Measurements from ENCODE around the gene CT45A1.
"Not testable (repeated sequence)": the region's sequence is repeated elsewhere in the genome, so short reads cannot be mapped to it uniquely, and the experiment has no call there.

Gene CT45A1

GRCh38 chrX:135713183-135713689, at the start of gene CT45A1:
Gene CT45A1, plus strand, starts transcription at chrX:135713639. Its CDS starts 5,302 bp downstream, at chrX:135718941.
- peak; percentile 20 for DNase-seq

- not testable (repeated sequence) for DNase-seq
These were observed 40.5 kb upstream of the CT45A1 start for GRCh38 chrX:135672979-135673378.

GRCh38 chrX:135688137-135688536, 25.3 kb upstream of the CT45A1 start:
- no peak for DNase-seq

GRCh38 chrX:135695471-135695870, 18.0 kb upstream of the CT45A1 start:
- no peak for DNase-seq

GRCh38 chrX:135697601-135698000, 15.8 kb upstream of the CT45A1 start:
- no peak for DNase-seq

GRCh38 chrX:135698924-135699323, 14.5 kb upstream of the CT45A1 start:
- no peak for DNase-seq

GRCh38 chrX:135707880-135708279, 5.6 kb upstream of the CT45A1 start:
- peak; percentile 29 for DNase-seq

GRCh38 chrX:135713795-135714194, 356 bp downstream of the CT45A1 start:
- DNase-seq: no peak

- DNase-seq: not testable (repeated sequence)
These were observed 21.2 kb downstream of the CT45A1 start for GRCh38 chrX:135734666-135735065.

- DNase-seq: no peak
These were observed 24.1 kb downstream of the CT45A1 start for GRCh38 chrX:135737366-135738071.

GRCh38 chrX:135740681-135741149, 27.3 kb downstream of the CT45A1 start:
- peak; percentile 58 for DNase-seq

GRCh38 chrX:135741192-135741715, 27.8 kb downstream of the CT45A1 start:
- no peak for DNase-seq

- DNase-seq: not testable (repeated sequence)
These were observed 31.3 kb downstream of the CT45A1 start for GRCh38 chrX:135744739-135745138.

- DNase-seq: not testable (repeated sequence)
These were observed 54.7 kb downstream of the CT45A1 start, which contains the start of gene CT45A3 for GRCh38 chrX:135768091-135768490. Gene CT45A3, minus strand, starts transcription at chrX:135768191. Its CDS starts 3,747 bp downstream, at chrX:135764444.
